Testis (tissue), 3 donors: ENCODE data around the gene SHF. TPM values are rescaled to one million over a fixed set of nuclear protein-coding genes. Genes with fewer than 3 reads are reported as not detected.

Source experiments
- DNase-seq: peaks from one replicate; pipeline ENCODE4 v3.0.0-alpha.2; 2019
- H3K27ac ChIP-seq, 2 donors: fragments of 200-600 bp; sonication (generic); one replicate each; pipeline ENCODE4 v1.5.1; 2019
- H3K27me3 ChIP-seq: fragments of 200-600 bp; sonication (generic); one replicate; pipeline ENCODE4 v1.5.1; 2019
- H3K36me3 ChIP-seq: fragments of 200-600 bp; sonication (generic); one replicate; pipeline ENCODE4 v1.5.1; 2017; ENCODE audit warnings: low read depth; ENCODE audit errors: missing control alignments
- H3K4me1 ChIP-seq: fragments of 200-600 bp; sonication (generic); one replicate; pipeline ENCODE4 v1.5.1; 2019
- H3K4me3 ChIP-seq, 2 donors: fragments of 200-600 bp; sonication (generic); one replicate each; pipeline ENCODE4 v1.5.1; 2017 to 2019
- H3K9me3 ChIP-seq: fragments of 200-600 bp; sonication (generic); one replicate; pipeline ENCODE4 v1.5.1; 2017
- POLR2A ChIP-seq: fragments of 450-650 bp; IDR thresholded peaks from one replicate; pipeline ENCODE4 v1.6.1; 2017; ENCODE audit warnings: antibody characterized with exemption, mild to moderate bottlenecking, moderate library complexity
- WGBS, 2 donors: methylation state at CpG; one replicate each; pipeline ENCODE4 v1.1.5; 2018; 5-methylcytosine and 5-hydroxymethylcytosine counted together
- intact Hi-C: fragments of 100-400 bp; cut with DNase I; formaldehyde crosslinking; loops from one replicate; pipeline ENCODE4 v1.15.1; 2023; ENCODE audit warnings: low total_unique reads
- polyA plus RNA-seq: library from polyadenylated mRNA; stranded (reverse); fragments of 350-450 nt; fragmentation: Illumina TruSeq; extraction: RNeasy Lipid Tissue Mini Kit (QIAGEN cat#74804); gene quantifications from one replicate; pipeline ENCODE4 v1.2.3, GENCODE V29; 2014; ENCODE audit warnings: low read depth, low replicate concordance; ENCODE audit not compliant: insufficient read depth
- total RNA-seq, 2 donors: library from RNA; depleted of rRNA; stranded (reverse); fragments of >200 nt; gene quantifications; one replicate each; pipeline ENCODE4 v1.2.3, GENCODE V29; 2016
- TF ChIP-seq, protein P1 (sequence below), 3 experiments: fragments of 450-650 bp in 2 of 3; fragments of 200-600 bp in 1 of 3; sonication (generic) in 1 of 3; IDR thresholded peaks; one replicate each; pipeline ENCODE4 v1.5.1; 2016 to 2019; ENCODE audit warnings: antibody characterized with exemption in 3 of 3, mild to moderate bottlenecking in 2 of 3, moderate library complexity in 1 of 3

Gene SHF
- total and polyA plus RNA-seq, 3 donors from 2014 or later: 9.3 to 13.2 (median 12.7) TPM

DNA sequence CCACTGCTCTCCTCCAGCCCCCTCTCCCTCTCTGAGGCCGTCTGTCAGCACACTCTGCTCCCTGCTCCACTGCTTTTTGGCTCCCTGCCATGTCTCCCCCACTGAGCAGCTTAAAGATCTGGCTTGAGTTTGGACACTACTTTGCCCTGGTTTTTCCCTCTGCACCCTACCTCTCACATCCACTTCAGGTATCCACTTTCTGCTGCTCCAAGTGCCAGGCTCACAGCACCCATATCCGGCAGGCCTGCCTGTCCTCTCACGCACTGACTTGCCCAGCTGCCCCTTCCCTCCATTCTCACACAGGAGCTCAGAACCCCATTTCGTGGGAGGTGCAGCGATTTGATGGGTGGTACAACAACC is 54.2 kb downstream of the SHF start:
- Histone ChIP-seq H3K27ac (no peak overlapping the region), H3K4me3 (no peak overlapping the region), H3K4me1 (peaks cover 5% of the 10 kb centered on the region), H3K36me3 (no peaks in the 10 kb centered on the region), H3K9me3 (no peaks in the 10 kb centered on the region), H3K27me3 (no peaks in the 10 kb centered on the region)
- TF ChIP-seq, protein P1, sequence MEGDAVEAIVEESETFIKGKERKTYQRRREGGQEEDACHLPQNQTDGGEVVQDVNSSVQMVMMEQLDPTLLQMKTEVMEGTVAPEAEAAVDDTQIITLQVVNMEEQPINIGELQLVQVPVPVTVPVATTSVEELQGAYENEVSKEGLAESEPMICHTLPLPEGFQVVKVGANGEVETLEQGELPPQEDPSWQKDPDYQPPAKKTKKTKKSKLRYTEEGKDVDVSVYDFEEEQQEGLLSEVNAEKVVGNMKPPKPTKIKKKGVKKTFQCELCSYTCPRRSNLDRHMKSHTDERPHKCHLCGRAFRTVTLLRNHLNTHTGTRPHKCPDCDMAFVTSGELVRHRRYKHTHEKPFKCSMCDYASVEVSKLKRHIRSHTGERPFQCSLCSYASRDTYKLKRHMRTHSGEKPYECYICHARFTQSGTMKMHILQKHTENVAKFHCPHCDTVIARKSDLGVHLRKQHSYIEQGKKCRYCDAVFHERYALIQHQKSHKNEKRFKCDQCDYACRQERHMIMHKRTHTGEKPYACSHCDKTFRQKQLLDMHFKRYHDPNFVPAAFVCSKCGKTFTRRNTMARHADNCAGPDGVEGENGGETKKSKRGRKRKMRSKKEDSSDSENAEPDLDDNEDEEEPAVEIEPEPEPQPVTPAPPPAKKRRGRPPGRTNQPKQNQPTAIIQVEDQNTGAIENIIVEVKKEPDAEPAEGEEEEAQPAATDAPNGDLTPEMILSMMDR (IDR thresholded peaks at IDR 0.05): no peak
- no peak for TF ChIP-seq POLR2A
- intact Hi-C loops: no loop called here
- WGBS, 2 donors: 71 to 72% methylated on average over 5 of the region's 5 CpGs
- no peak for DNase-seq

DNA sequence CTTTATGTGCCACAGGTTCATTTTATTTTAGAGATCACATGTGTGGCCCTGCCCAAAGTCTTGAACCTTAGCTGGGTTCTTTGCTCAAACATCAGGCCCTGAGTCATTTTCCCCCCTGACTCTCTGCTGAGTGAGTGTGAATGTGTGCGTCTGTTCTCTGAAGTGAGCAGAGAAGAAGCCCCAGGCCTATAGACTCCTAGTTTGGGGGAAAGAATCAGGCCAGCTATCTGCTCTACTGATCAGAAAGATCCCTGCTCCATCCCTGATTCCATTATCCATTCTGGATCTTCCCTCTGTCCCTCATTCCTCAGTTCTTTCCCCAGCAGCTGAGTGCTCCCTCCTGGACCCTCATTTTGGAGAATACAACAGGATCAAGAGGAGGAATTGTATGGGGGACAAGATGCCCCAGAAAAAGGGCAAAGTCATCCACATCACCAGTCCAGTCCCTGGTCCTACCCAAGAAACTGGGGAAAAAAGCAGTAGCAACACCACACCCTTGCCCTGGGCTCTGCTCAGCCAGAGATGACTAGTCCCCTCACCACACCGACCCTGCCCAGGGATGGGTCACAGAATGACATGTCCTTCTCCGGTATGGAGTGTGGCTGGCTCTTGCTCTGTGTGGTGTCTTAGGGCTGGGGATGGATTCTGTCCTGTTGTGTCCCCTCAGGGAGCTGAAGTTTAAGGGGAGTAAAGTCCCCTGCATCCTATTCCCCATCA is 54.8 kb downstream of the SHF start:
- Histone ChIP-seq H3K36me3 (no peaks in the 10 kb centered on the region), H3K27ac (no peak overlapping the region), H3K27me3 (no peaks in the 10 kb centered on the region), H3K9me3 (no peaks in the 10 kb centered on the region), H3K4me3 (no peak overlapping the region), H3K4me1 (peaks cover 5% of the 10 kb centered on the region)
- intact Hi-C loops: no loop called here
- WGBS, 2 donors: 67 to 75% methylated on average over 3 of the region's 3 CpGs
- TF ChIP-seq POLR2A: no peak
- TF ChIP-seq, protein P1 (IDR thresholded peaks at IDR 0.05): no peak
- no peak for DNase-seq

DNA sequence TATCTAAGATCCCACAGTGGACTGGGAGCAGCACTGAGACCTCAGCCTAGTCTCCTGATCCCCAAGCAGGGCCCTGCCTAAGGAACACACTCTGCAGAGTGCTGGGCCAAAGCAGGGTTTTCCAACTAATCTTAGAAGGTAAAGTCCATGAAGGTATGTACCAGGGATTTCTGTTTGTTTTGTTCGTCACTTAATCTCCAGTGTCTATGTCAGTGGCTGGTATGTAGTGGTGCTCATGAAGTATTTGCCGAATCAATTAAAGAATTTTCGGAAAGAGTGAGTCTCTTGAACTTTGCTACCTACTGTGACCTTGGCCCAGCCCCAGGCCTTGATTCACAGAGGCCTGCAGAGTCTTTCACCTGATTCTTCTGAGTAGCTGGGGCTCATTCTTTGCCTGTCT is 56.3 kb downstream of the SHF start:
- Histone ChIP-seq H3K4me3 (no peak overlapping the region), H3K4me1 (peaks cover 5% of the 10 kb centered on the region), H3K36me3 (no peaks in the 10 kb centered on the region), H3K9me3 (no peaks in the 10 kb centered on the region), H3K27me3 (no peaks in the 10 kb centered on the region), H3K27ac (no peak overlapping the region)
- TF ChIP-seq, protein P1 (IDR thresholded peaks at IDR 0.05): no peak
- TF ChIP-seq POLR2A: no peak
- WGBS, 2 donors: 94 to 96% methylated on average over 3 of the region's 3 CpGs
- intact Hi-C loops: no loop called here
- no peak for DNase-seq

DNA sequence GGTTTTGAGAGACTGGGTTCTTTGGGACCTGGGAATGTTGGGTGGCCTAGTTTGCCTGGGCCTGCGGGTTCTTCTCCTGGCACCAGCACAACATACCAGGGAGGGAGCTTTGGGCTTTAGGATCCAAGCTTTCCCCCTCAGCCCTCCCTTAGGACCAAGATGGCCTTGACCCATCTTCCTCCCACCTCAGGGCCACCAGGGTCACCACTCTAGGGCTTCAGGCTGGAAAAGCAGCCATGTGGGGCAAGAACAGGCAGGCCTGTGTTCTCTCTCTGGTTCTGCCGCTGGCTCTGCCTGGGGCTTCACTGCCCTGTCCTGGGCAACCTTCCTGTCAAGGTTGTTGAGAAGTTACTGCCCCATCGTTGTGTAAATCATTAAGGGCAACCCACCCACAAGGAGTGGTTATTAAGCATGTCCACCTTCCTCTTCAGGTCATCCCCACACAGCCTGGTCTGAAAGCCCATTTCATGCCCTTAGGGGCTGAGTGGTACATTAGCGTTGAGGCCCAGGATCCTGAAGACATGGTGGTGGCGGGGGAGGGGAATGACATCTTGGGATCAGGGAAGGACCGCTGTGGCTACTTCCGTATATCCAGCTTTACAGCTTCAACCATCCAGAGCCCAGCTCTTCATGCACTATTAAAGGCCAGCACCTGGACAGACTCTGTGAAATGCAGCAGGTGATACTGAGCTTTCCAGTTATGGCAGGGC is 57.3 kb downstream of the SHF start:
- peaks cover 5% of the 10 kb centered on the region for H3K4me1 ChIP-seq
- intact Hi-C loops: no loop called here
- DNase-seq: no peak
- no peaks in the 10 kb centered on the region for H3K9me3 ChIP-seq
- 73 to 81% methylated on average over 3 to 7 of the region's 7 CpGs for WGBS, 2 donors
- no peak overlapping the region for H3K27ac ChIP-seq
- no peaks in the 10 kb centered on the region for H3K36me3 ChIP-seq
- H3K4me3 ChIP-seq: peak overlapping the region in 1 of 2 donors; percentile 49
- TF ChIP-seq, protein P1 (IDR thresholded peaks at IDR 0.05): no peak
- no peak for TF ChIP-seq POLR2A
- H3K27me3 ChIP-seq: no peaks in the 10 kb centered on the region
